PC-3 (cell line): Measurements from ENCODE around the gene MYH7B. TPM values are rescaled to one million over a fixed set of nuclear protein-coding genes. Genes with fewer than 3 reads are reported as not detected.
A peak's percentile ranks its signal among the peaks of the same experiment; 100 is the strongest.

Source experiments
- ATAC-seq: fragments of 200-7000 bp; cut with Tn5 transposase; 2 replicates; pipeline ENCODE4 v1.9.1; 2020; ENCODE audit warnings: mild to moderate bottlenecking, moderate library complexity
- BruUV-seq: library from RNA; stranded (reverse); fragments of 400-500 nt; replicated peaks from 2 replicates; lab custom pipeline; 2021; lab: Mats Ljungman, UMichigan
- CTCF ChIA-PET: fragments of 300-600 bp; sonication (Branson Sonifier 250); formaldehyde crosslinking; loops from one replicate; lab custom pipeline; 2022; ENCODE audit warnings: antibody characterized with exemption; lab: Charles Lee
- POLR2A ChIA-PET: fragments of 300-600 bp; sonication (Branson Sonifier 250); formaldehyde crosslinking; loops from one replicate; lab custom pipeline; 2022; ENCODE audit warnings: antibody characterized with exemption; ENCODE audit not compliant: unreplicated experiment; lab: Charles Lee
- DNase-seq: peaks from one replicate; pipeline ENCODE4 v3.0.0-alpha.2; 2015
- H2AFZ ChIP-seq: fragments of 300-600 bp; sonication (generic); 2 replicates; pipeline ENCODE4 v1.6.0; 2016; ENCODE audit warnings: antibody characterized with exemption, low read length
- H3F3A ChIP-seq: fragments of 300-600 bp; sonication (generic); one replicate; pipeline ENCODE4 v1.6.0; 2017; ENCODE audit warnings: antibody characterized with exemption, low read length, control low read depth, mild to moderate bottlenecking; ENCODE audit not compliant: unreplicated experiment
- H3K27ac ChIP-seq: fragments of 300-600 bp; sonication (generic); 2 replicates; pipeline ENCODE4 v1.5.1; 2016; ENCODE audit warnings: mild to moderate bottlenecking, low read length
- H3K27me3 ChIP-seq: fragments of 300-600 bp; sonication (generic); 2 replicates; pipeline ENCODE4 v1.6.1; 2016; ENCODE audit warnings: low read length, mixed read lengths
- H3K36me3 ChIP-seq: fragments of 300-600 bp; sonication (generic); 2 replicates; pipeline ENCODE4 v1.6.1; 2016; ENCODE audit warnings: low read depth, mixed run types, low read length, mixed read lengths
- H3K4me1 ChIP-seq: fragments of 300-600 bp; sonication (generic); 2 replicates; pipeline ENCODE4 v1.5.1; 2016; ENCODE audit warnings: low read length; ENCODE audit not compliant: insufficient read depth
- H3K4me2 ChIP-seq: fragments of 300-600 bp; sonication (generic); 2 replicates; pipeline ENCODE4 v1.6.0; 2016; ENCODE audit warnings: low read length
- H3K4me3 ChIP-seq: fragments of 300-600 bp; sonication (generic); 2 replicates; pipeline ENCODE4 v1.5.1; 2016; ENCODE audit warnings: mild to moderate bottlenecking, low read length, mixed read lengths
- H3K79me2 ChIP-seq: fragments of 300-600 bp; sonication (generic); 2 replicates; pipeline ENCODE4 v1.6.1; 2017; ENCODE audit warnings: low read length, mixed read lengths
- H3K9ac ChIP-seq: fragments of 300-600 bp; sonication (generic); 2 replicates; pipeline ENCODE4 v1.6.0; 2016; ENCODE audit warnings: mild to moderate bottlenecking, low read length
- H3K9me2 ChIP-seq: fragments of 300-600 bp; sonication (generic); replicated peaks from 2 replicates; pipeline ENCODE4 v1.6.1; 2016; ENCODE audit warnings: mixed run types, low read length, mixed read lengths
- H3K9me3 ChIP-seq: fragments of 300-600 bp; sonication (generic); 2 replicates; pipeline ENCODE4 v1.6.1; 2016; ENCODE audit warnings: low read length, mixed read lengths
- H4K20me1 ChIP-seq: fragments of 300-600 bp; sonication (generic); 2 replicates; pipeline ENCODE4 v1.6.1; 2016; ENCODE audit warnings: low read length, mixed read lengths
- CTCF ChIP-seq: fragments of 300-600 bp; sonication (generic); conservative IDR thresholded peaks from 2 replicates; pipeline ENCODE4 v1.5.1; 2017; ENCODE audit warnings: antibody characterized with exemption, low read depth, mild to moderate bottlenecking, low read length
- EZH2 ChIP-seq: fragments of 300-600 bp; sonication (generic); IDR thresholded peaks from one replicate; pipeline ENCODE4 v1.6.1; 2017; ENCODE audit warnings: antibody characterized with exemption, mild to moderate bottlenecking, low read length; ENCODE audit not compliant: unreplicated experiment
- EZH2phosphoT487 ChIP-seq: fragments of 300-600 bp; sonication (generic); IDR thresholded peaks from 2 replicates; pipeline ENCODE4 v1.6.1; 2018; ENCODE audit warnings: mild to moderate bottlenecking, antibody characterized with exemption, low read length, borderline replicate concordance
- intact Hi-C: fragments of 100-400 bp; cut with micrococcal nuclease; formaldehyde crosslinking; loops from 2 replicates; pipeline ENCODE4 v1.9.0; 2023
- total RNA-seq: library from RNA; depleted of rRNA; stranded (reverse); fragments of >200 nt; gene quantifications from 2 replicates; pipeline ENCODE4 v1.2.3, GENCODE V29; 2014

MYH7B gene
- total RNA-seq, 1 experiment from 2014 or later, result 0.04 TPM

GRCh38 chr20:34941226-34941625, 14.4 kb upstream of the MYH7B start:
- H3K36me3 ChIP-seq, result peaks cover 30% of the 10 kb centered on the region
- CTCF ChIA-PET, result no interaction called here

DNA sequence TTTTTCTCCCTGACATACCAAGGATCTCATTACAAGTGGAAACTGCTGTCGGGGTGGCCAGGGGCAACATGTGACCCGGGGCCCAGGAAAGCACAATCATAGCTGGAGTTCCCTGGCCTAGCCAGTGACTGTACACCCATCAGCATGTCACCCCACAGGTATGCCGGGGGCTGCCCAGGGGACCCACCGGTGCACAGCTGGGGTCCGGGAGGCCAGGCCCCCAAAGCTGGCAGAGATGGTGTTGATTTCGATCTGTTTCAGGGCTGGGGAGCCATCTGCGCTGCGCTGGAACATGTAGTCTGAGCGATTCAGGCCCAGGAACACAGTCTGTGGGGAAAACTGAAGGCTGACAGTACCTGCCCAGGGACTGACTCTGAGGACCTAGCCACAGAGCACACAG, 13.4 kb upstream of the MYH7B start:
- H3K4me2 ChIP-seq, result no peak overlapping the region
- H3K9ac ChIP-seq, result no peak overlapping the region
- CTCF ChIA-PET, result no interaction called here
- BruUV-seq, result no TSS peak
- H3K4me3 ChIP-seq, result no peak overlapping the region
- no peaks in the 10 kb centered on the region; the same call in 1 of the 2 replicates for H3K79me2 ChIP-seq
- no peak overlapping the region for H2AFZ ChIP-seq
- ATAC-seq, result no peak
- H3K27me3 ChIP-seq, result no peaks in the 10 kb centered on the region
- peaks cover 44% of the 10 kb centered on the region for H3K4me1 ChIP-seq
- no peaks in the 10 kb centered on the region for H4K20me1 ChIP-seq
- H3K27ac ChIP-seq, result no peak overlapping the region
- H3K9me2 ChIP-seq, result no peaks in the 10 kb centered on the region
- no peak for DNase-seq
- intact Hi-C loops, result no loop called here
- peaks cover 3% of the 10 kb centered on the region for H3F3A ChIP-seq
- no peaks in the 10 kb centered on the region for H3K9me3 ChIP-seq
- peaks cover 24% of the 10 kb centered on the region for H3K36me3 ChIP-seq
- TF ChIP-seq EZH2phosphoT487, result no peak
- TF ChIP-seq CTCF, result no peak
- no peak for TF ChIP-seq EZH2
- POLR2A ChIA-PET, result no interaction called here

More at GRCh38 chr20:34941226-34941625, 14.4 kb upstream of the MYH7B start:
- Histone ChIP-seq H3K27me3 (no peaks in the 10 kb centered on the region), H3K9ac (no peak overlapping the region), H4K20me1 (no peaks in the 10 kb centered on the region), H3K4me1 (peaks cover 38% of the 10 kb centered on the region), H3K79me2 (no peaks in the 10 kb centered on the region; the same call in 1 of the 2 replicates), H2AFZ (no peak overlapping the region), H3K9me3 (no peaks in the 10 kb centered on the region), H3K27ac (no peak overlapping the region), H3K4me3 (no peak overlapping the region), H3K4me2 (no peak overlapping the region), H3K9me2 (no peaks in the 10 kb centered on the region), H3F3A (peaks cover 3% of the 10 kb centered on the region)
- intact Hi-C loops, result no loop called here
- DNase-seq (no peak), ATAC-seq (no peak)
- POLR2A ChIA-PET, result no interaction called here
- TF ChIP-seq EZH2 (no peak), CTCF (no peak), EZH2phosphoT487 (no peak)
- no TSS peak for BruUV-seq

DNA sequence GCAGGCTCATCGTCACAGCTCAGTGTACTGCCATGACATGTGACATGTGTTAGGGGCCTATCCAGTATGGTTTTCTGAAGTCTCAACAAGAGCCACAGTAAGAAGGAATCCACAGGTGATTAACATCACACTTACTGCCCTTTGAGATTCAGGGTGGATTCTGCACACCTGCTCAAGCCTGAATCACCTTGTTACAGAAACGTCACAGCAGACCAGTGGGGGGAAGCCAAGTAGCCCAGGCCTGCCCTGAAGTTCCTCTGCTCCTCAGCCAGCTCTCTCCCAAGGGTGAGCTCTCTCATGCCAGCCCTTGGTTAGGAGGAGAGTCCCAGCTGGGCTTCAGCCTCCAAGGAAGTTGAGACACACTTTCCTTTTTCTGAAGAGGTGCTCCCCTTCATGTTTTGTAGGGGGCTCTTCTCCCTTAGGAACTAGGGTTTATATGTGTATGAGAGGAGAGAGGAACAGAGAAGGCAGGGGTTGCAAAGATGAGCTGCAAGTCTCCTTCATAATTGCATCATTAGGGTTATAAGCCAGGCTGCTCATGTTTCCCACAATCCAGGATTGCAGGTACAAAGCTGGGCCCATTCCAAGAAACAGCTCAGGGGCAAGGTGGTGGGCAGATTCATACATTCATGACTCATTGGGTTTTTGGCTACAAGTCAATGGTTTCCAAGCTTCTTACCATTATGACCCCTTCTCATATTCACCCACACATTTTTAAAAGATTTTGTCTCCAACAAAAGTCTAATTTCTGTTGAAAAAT, 11.7 kb upstream of the MYH7B start:
- 0 out of 2 replicates have a peak overlapping the region, but pooled peaks have one; percentile 8 for H3K4me3 ChIP-seq
- H2AFZ ChIP-seq, result no peak overlapping the region
- peak overlapping the region; percentile 63 for H3K4me2 ChIP-seq
- CTCF ChIA-PET, result no interaction called here
- ATAC-seq, result peak; percentile 56
- peaks cover 49% of the 10 kb centered on the region for H3K4me1 ChIP-seq
- no peaks in the 10 kb centered on the region for H3K9me2 ChIP-seq
- no peaks in the 10 kb centered on the region for H3K9me3 ChIP-seq
- H3K9ac ChIP-seq, result peak overlapping the region; percentile 23; the same call in 1 of the 2 replicates
- H3F3A ChIP-seq, result peaks cover 3% of the 10 kb centered on the region
- POLR2A ChIA-PET, result interaction anchor here (0.7 to 0.9 kb wide), 3 partner anchors 11 to 26 kb away, joined by 3 read pairs; no protein-coding TSS in a partner anchor
- DNase-seq, result peak; percentile 97
- peaks cover 24% of the 10 kb centered on the region for H3K36me3 ChIP-seq
- TF ChIP-seq EZH2phosphoT487 (no peak), EZH2 (no peak), CTCF (no peak)
- H4K20me1 ChIP-seq, result no peaks in the 10 kb centered on the region
- H3K27me3 ChIP-seq, result no peaks in the 10 kb centered on the region
- intact Hi-C loops, result no loop called here
- H3K27ac ChIP-seq, result peak overlapping the region; percentile 83
- TSS peak; percentile 31 for BruUV-seq
- no peaks in the 10 kb centered on the region; the same call in 1 of the 2 replicates for H3K79me2 ChIP-seq
